HG03159 (cell line): ENCODE results near the gene NOB1.
"Not testable (repeated sequence)": the region's sequence is repeated elsewhere in the genome, so short reads cannot be mapped to it uniquely, and the experiment has no call there.

Experiments used
- ATAC-seq: cut with Tn5 transposase; IDR thresholded peaks from one replicate; pipeline ENCODE4 v1.9.1; 2021; ENCODE audit warnings: mild to moderate bottlenecking, moderate library complexity; ENCODE audit not compliant: unreplicated experiment

Gene NOB1

GRCh38 chr16:69761983-69762813 lies 7.5 kb upstream of the NOB1 start, which contains the start of gene WWP2:
TSS of gene WWP2 (plus strand) at chr16:69762332. CDS start at chr16:69787011, 24,679 bp downstream.
- ATAC-seq: peak; percentile 69

- not testable (repeated sequence) for ATAC-seq
Observed at GRCh38 chr16:69757375-69757774, 2.6 kb upstream of the NOB1 start.

GRCh38 chr16:69756705-69757104 lies 2.0 kb upstream of the NOB1 start:
- no peak for ATAC-seq

GRCh38 chr16:69754143-69754468 lies 620 bp downstream of the NOB1 start:
- ATAC-seq: no peak

GRCh38 chr16:69748694-69749345 lies 5.9 kb downstream of the NOB1 start:
- no peak for ATAC-seq

- ATAC-seq: no peak
Observed at GRCh38 chr16:69747115-69747514, 7.6 kb downstream of the NOB1 start.

GRCh38 chr16:69745959-69746358 lies 8.8 kb downstream of the NOB1 start:
- no peak for ATAC-seq

GRCh38 chr16:69745232-69745612 lies 9.5 kb downstream of the NOB1 start:
- no peak for ATAC-seq

GRCh38 chr16:69744363-69745231 lies 10.1 kb downstream of the NOB1 start:
- ATAC-seq: no peak

- ATAC-seq: no peak
Observed at GRCh38 chr16:69741951-69742904, 12.5 kb downstream of the NOB1 start.

GRCh38 chr16:69741519-69741918 lies 13.2 kb downstream of the NOB1 start:
- no peak for ATAC-seq

- no peak for ATAC-seq
Observed at GRCh38 chr16:69732101-69732500, 22.6 kb downstream of the NOB1 start.

GRCh38 chr16:69731280-69731679 lies 23.4 kb downstream of the NOB1 start:
- not testable (repeated sequence) for ATAC-seq

- not testable (repeated sequence) for ATAC-seq
Observed at GRCh38 chr16:69729030-69729429, 25.7 kb downstream of the NOB1 start.

- no peak for ATAC-seq
Observed at GRCh38 chr16:69727916-69728270, 26.8 kb downstream of the NOB1 start.

GRCh38 chr16:69726313-69727060 lies 28.2 kb downstream of the NOB1 start, which contains the start of gene NQO1:
TSS of gene NQO1 (minus strand) at chr16:69726560. CDS start at chr16:69726439, 121 bp downstream.
- peak; percentile 99 for ATAC-seq

GRCh38 chr16:69725480-69726312 lies 29.0 kb downstream of the NOB1 start:
- ATAC-seq: no peak

- ATAC-seq: no peak
Observed at GRCh38 chr16:69724981-69725479, 29.7 kb downstream of the NOB1 start.
